Left ventricle myocardium inferior (tissue), 1 donor: ENCODE data around the gene FHAD1. TPM values are rescaled to one million over a fixed set of nuclear protein-coding genes. Genes with fewer than 3 reads are reported as not detected.

Source experiments
- DNase-seq: peaks from one replicate; pipeline ENCODE4 v3.0.0-alpha.2; 2020
- H3K27ac ChIP-seq: fragments of 200-600 bp; replicated peaks from 2 replicates; pipeline ENCODE4 v1.8.0; 2021
- H3K27me3 ChIP-seq: fragments of 200-600 bp; 2 replicates; pipeline ENCODE4 v1.8.0; 2021; ENCODE audit warnings: low read depth
- H3K36me3 ChIP-seq: fragments of 200-600 bp; 2 replicates; pipeline ENCODE4 v1.8.0; 2021
- H3K4me1 ChIP-seq: fragments of 200-600 bp; 2 replicates; pipeline ENCODE4 v1.8.0; 2021
- H3K4me3 ChIP-seq: fragments of 200-600 bp; 2 replicates; pipeline ENCODE4 v1.8.0; 2021; ENCODE audit warnings: mild to moderate bottlenecking, moderate library complexity
- H3K9me3 ChIP-seq: fragments of 200-600 bp; replicated peaks from 2 replicates; pipeline ENCODE4 v1.8.0; 2021
- CTCF ChIP-seq: fragments of 200-600 bp; IDR thresholded peaks from 2 replicates; pipeline ENCODE4 v1.8.0; 2021; ENCODE audit warnings: antibody characterized with exemption, mild to moderate bottlenecking, borderline replicate concordance
- intact Hi-C: fragments of 100-400 bp; cut with micrococcal nuclease; formaldehyde crosslinking; loops from one replicate; pipeline ENCODE4 v1.11.0; 2022
- total RNA-seq: library from RNA; stranded (reverse); fragmentation: NEBNext Ultra II Directional; extraction: Animal tissue kit (Norgen Biotek cat#: 25700); gene quantifications from one replicate; pipeline ENCODE4 v1.2.1, GENCODE V29; 2021
- donor health status: DM: no; HTN: yes; CAD: no; lungs with severe emphysema.

The FHAD1 gene
- total RNA-seq, 1 donor from 2014 or later, result not detected

- H3K27ac ChIP-seq, result no peak overlapping the region
- DNase-seq, result no peak
- H3K9me3 ChIP-seq, result no peaks in the 10 kb centered on the region
- peaks cover 21% of the 10 kb centered on the region for H3K4me1 ChIP-seq
- intact Hi-C loops, result no loop called here
- no peaks in the 10 kb centered on the region for H3K36me3 ChIP-seq
- TF ChIP-seq CTCF, result no peak
- no peaks in the 10 kb centered on the region for H3K27me3 ChIP-seq
- H3K4me3 ChIP-seq, result no peak overlapping the region
Observed at GRCh38 chr1:15280416-15280815, 33.4 kb downstream of the FHAD1 start.

- no peak for DNase-seq
- intact Hi-C loops, result no loop called here
Observed at GRCh38 chr1:15282038-15282437, 35.0 kb downstream of the FHAD1 start.

GRCh38 chr1:15282810-15283474, 35.9 kb downstream of the FHAD1 start:
- peaks cover 4% of the 10 kb centered on the region for H3K27me3 ChIP-seq
- H3K27ac ChIP-seq, result peak overlapping the region; percentile 81
- H3K4me1 ChIP-seq, result peaks cover 21% of the 10 kb centered on the region
- H3K9me3 ChIP-seq, result no peaks in the 10 kb centered on the region
- H3K4me3 ChIP-seq, result no peak overlapping the region
- DNase-seq, result peak; percentile 26
- H3K36me3 ChIP-seq, result no peaks in the 10 kb centered on the region
- intact Hi-C loops, result no loop called here
- no peak for TF ChIP-seq CTCF

More at GRCh38 chr1:15282038-15282437, 35.0 kb downstream of the FHAD1 start:
- no peak overlapping the region for H3K4me3 ChIP-seq
- no peak for TF ChIP-seq CTCF
- peaks cover 21% of the 10 kb centered on the region for H3K4me1 ChIP-seq
- no peaks in the 10 kb centered on the region for H3K36me3 ChIP-seq
- H3K27me3 ChIP-seq, result peaks cover 4% of the 10 kb centered on the region
- no peaks in the 10 kb centered on the region for H3K9me3 ChIP-seq
- peak overlapping the region; percentile 81 for H3K27ac ChIP-seq

- Histone ChIP-seq H3K9me3 (no peaks in the 10 kb centered on the region), H3K27me3 (peaks cover 4% of the 10 kb centered on the region), H3K4me3 (no peak overlapping the region), H3K4me1 (peaks cover 21% of the 10 kb centered on the region), H3K27ac (peak overlapping the region; percentile 81), H3K36me3 (no peaks in the 10 kb centered on the region)
- TF ChIP-seq CTCF, result peak; percentile 51
- peak; percentile 26 for DNase-seq
- intact Hi-C loops, result no loop called here
Observed at GRCh38 chr1:15283526-15283925, 36.5 kb downstream of the FHAD1 start.

- H3K4me1 ChIP-seq, result peaks cover 21% of the 10 kb centered on the region
- H3K27ac ChIP-seq, result no peak overlapping the region
- no peak for DNase-seq
- H3K9me3 ChIP-seq, result no peaks in the 10 kb centered on the region
- no peak overlapping the region for H3K4me3 ChIP-seq
- intact Hi-C loops, result no loop called here
- H3K36me3 ChIP-seq, result no peaks in the 10 kb centered on the region
- peaks cover 4% of the 10 kb centered on the region for H3K27me3 ChIP-seq
- TF ChIP-seq CTCF, result no peak
Observed at GRCh38 chr1:15286452-15286851, 39.4 kb downstream of the FHAD1 start.
